GM20431 (cell line): Measurements from ENCODE around the gene PAPLN.

Experiments used
- in situ Hi-C: fragments of 300-500 bp; cut with MseI, MboI; formaldehyde crosslinking; loops from one replicate; pipeline ENCODE4 v1.15.0; 2020; ENCODE audit warnings: low sequenced_read_pairs; ENCODE audit not compliant: unreplicated experiment

The PAPLN gene

DNA sequence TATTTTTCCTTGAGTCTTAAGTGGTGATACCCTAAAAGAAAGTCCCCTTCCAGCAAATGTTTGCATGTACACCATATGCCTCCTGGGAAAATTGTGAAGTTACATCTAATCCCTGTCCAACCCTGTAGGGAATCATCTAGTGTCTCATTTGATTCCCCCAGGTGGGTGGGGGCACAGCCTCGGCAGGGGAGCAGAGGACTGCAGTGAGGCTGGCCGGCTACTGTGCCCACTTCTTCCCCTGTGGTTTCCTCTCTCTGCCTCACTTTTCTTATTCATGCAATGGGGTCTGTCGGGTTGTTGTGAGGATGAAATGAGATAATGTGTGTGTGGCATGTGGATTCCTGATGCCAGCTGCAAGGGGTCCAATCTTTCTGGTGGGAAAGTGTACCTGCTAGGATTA, 6.0 kb downstream of the PAPLN start:
- in situ Hi-C loops = no loop called here

DNA sequence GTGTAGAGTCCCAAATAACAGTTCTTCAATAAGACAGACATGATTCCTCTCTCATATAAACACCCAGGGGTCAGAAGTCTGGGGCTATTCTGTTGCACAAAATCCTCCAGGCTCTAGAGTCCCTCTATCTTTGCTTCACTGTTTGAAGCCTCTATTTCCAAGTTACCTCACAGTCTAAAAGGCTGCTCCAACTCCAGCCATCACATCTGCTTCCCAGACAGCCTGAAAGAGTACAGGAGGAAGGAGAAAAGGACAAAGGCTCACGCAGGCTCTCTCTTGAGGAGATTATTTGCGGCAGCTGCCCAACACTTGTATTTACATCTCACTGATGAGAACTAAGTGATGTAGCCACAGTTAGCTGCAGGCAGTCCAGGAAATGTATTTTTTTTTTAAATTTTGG, 6.4 kb downstream of the PAPLN start:
- in situ Hi-C loops = no loop called here

DNA sequence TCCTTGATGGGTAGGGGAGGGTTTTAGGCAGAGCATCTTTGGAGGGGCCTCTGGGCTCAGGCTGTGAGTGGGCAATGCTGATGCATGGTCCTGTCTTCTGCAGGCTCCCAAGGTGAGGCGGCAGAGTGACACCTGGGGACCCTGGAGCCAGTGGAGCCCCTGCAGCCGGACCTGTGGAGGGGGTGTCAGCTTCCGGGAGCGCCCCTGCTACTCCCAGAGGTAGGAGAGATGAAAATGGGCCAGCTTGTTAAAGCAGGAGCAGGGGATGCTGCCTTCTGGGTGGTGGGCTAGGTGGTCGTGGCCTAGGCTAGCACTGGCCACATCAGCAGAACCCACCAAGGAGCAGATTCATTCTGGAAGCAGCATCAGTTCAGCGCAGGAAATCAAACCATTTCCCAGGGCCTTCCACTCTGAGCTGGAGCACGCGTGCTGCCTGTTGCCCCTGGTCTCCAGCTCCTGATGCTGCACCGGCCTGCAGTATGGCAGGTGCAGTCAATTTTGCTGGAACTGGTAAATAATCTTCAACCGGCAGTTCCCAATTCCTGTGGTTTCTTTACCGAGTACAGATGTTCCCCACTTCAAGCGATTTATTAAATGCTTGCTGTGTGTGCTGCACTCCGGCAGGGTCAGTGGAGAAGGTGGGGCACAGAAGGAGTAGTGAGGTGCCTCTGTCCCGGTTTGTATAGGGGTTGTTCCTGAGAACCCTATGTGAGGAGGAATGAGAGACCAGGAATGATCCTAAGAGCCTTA, 7.4 kb downstream of the PAPLN start:
- in situ Hi-C loops = no loop called here

DNA sequence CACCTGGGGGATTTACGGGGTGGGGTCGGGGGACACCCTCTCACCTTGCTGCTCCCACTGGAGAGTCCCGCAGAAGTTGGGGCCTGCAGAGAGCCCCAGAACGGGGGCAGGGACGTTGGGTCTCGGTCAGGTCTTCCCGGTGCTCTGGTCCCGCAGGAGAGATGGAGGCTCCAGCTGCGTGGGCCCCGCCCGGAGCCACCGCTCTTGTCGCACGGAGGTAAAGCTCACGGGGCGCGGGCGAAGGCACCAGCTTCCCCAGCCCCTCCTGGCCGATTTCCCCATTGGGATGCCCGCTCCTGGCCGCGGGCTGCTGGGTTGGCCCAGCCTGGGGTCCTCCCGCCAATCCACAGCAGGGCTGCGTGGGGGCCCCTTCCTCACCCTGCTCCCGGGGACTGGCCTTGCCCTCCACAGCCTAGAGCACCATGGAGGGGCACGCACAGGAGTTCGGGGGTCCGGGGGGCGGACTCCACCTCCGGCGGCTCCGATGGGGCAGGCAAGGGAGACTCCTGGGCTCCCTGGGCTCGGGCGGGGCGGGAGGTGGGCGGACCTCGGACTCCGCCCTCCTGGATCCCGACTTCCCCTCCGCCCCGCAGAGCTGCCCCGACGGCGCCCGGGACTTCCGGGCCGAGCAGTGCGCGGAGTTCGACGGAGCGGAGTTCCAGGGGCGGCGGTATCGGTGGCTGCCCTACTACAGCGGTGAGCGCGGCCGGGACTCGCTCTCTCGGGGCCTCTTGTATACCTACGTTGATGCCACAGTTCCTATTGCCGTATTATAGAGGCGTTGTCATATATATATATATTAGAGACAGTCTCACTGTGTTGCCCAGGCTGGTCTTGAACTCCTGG, 8.4 kb downstream of the PAPLN start:
- in situ Hi-C loops = no loop called here

DNA sequence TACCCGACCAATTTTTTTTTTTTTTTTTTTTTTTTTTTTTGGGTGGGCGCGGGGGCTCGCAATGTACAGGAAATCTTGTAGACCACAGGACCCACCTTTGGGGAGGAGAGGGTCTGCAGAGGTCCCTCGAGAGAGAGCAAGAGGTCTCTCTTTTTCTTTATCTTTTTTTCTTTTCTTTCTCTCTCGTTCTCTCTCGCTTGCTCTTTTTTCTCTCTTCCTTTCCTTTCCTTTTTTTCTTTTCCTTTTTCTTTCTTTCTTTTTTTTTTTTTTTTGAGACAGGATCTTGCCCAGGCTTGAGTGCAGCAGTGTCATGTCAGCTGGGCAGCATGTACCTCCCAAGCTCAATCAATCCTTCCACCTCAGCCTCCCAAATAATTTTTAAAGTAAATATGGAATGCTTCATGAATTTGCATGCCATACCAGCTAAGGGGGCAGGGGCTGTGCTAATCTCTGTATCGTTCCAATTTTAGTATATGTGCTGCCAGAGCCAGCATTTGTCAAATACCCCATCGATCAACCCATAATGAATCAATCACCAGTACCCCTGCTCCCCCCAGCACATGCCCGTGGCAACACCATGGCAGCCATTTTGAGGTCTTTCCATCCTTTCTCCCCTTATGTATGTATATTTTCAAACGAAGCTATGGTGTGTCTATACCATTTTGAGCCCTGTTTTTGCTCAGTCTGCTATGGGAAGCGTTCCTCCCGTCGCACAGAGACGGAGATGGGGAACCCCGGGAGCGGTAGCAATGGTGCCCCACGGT, 9.3 kb downstream of the PAPLN start:
- in situ Hi-C loops = no loop called here

DNA sequence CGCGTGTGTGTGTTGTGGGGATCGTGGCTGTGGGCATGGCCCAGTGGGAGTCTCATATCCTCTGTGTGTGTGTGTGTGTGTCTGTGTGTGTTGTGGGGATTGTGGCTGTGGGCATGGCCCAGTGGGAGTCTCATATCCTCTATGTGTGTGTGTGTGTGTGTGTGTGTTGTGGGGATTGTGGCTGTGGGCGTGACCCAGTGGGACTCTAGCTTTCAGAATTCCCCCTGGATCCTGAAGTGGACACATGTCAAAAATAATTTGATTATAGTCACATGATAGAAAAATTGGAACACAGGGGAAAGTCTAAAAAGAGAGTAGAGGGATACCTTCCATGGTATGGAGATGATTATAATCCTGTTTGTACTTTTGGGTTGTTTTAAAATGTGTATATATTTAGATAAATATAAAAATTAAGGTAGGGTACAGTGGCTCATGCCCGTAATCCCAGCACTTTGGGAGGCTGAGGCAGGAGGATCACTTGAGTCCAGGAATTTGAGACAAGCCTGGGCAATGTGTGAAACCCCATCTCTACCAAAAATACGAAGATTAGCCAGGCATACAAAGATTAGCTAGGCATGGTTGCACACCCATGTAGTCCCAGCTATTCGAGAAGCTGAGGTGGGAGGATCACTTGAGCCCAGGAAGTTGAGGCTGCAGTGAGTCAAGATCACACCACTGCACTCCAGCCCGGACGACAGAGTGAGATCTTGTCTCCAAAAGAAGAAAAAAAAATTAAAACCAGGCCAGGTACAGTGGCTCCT, 11.0 kb downstream of the PAPLN start:
- in situ Hi-C loops = no loop called here

DNA sequence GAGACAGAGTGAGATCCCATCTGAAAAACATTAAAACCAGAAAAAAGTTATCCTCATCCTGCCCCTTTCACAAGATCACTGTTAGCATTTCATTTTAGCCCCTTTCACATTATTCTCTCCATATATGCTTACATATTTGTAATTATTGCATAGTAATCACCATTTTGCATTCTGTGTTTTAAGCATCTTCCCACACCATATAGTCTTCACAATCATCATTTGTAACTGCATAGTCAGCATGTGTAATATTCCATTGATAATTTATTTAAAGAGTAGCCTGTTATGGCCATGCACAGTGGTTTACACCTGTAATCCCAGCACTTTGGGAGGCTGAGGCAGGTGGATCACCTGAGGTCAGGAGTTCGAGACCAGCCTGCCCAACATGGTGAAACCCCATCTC, 11.8 kb downstream of the PAPLN start:
- in situ Hi-C loops = no loop called here

DNA sequence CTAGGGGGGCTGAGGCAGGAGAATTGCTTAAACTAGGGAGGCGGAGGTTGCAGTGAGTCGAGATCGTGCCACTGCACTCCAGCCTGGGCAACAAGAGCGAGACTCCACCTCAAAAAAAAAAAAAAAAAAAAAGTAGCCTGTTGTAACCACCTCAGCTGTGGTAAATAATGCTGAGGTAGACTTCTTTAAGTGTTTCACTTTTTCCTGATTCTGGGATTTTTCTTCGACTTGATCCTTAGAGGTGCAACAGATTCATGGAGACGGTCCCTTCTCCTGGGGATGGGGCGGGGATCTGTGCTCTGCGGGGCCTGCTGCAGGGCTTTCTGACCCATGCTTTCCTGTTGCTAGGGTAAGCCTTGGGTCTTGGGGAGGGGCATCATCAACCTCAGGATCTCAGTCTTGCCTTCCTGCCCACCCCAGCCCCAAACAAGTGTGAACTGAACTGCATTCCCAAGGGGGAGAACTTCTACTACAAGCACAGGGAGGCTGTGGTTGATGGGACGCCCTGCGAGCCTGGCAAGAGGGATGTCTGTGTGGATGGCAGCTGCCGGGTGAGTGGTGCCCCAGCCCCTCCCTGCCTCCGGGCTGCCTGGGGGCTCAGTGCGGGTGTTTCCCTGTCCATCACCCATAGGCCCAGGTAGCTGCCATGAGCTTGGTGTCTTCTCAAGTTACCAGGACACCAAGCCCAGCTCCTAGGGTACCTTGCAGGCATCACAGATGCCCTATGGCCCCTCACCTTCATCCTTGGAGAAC, 12.4 kb downstream of the PAPLN start:
- in situ Hi-C loops = no loop called here

DNA sequence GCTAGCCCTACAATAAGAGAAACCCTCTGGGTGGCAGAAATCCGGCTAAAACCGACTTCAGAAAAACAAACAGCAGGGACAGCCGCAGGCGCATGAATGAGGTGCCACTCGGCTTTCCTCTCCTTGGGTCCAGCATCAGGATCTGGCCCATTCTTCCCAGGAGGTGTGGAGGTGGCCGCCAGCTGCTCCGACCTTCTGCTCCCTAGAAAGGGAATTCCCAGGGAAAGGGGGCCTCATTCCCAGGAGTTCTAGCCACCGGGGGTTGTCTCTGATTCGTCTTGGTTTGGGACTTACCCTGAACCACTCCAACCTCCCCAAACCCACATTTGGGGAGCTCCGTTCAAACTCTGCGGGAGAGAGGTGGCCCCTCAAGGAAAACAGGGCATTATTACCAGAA, 13.0 kb downstream of the PAPLN start:
- in situ Hi-C loops = no loop called here

DNA sequence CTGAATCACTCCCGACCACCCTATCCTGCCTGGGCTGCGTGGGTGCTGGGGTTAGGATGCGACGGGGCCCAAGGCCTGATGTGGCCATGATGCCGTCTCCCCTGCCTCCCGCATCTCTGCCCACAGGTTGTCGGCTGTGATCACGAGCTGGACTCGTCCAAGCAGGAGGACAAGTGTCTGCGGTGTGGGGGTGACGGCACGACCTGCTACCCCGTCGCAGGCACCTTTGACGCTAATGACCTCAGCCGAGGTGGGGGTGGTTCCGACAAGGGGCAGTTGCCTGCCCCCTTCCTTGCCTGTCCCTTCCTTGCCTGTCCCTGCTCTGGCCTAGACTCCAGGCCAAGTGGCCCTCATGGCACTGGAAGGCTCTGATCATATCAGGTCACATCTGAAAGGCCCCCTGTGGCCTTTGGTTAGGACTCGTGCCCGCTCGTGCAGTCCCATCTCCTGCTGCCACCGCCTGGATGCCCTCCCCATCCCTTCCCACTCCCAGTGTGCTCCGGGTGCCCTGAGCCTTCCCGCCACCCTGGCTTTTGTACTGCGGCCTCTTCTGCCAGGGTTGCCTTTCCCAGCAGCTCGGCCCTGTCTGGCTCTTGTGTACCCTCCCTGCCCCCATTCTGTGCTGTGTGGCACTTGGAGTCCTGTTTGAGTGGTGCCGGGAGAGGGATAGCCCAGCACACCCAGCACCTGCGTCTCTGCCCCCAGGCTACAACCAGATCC, 13.6 kb downstream of the PAPLN start:
- in situ Hi-C loops = no loop called here

DNA sequence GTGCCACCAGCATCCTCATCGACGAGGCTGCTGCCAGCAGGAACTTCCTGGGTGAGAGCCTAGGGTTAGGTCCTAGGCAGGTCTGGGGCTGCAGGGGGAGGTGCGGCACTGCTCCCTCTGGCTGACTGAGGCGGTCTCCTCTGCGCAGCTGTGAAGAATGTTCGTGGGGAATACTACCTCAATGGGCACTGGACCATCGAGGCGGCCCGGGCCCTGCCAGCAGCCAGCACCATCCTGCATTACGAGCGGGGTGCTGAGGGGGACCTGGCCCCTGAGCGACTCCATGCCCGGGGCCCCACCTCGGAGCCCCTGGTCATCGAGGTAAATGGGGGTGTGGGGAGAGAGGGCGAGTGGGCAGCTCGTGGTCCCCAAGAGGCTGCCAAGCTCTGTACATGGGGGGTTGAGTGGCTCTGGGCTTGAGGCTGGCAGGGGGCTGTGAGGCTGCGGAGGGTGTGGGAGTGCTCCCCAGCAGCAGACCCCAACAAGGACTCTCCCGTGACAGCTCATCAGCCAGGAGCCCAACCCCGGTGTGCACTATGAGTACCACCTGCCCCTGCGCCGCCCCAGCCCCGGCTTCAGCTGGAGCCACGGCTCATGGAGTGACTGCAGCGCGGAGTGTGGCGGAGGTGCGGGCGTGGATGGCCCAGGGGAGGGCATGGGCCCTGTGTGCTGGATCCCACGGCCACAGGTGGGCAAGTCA, 14.4 kb downstream of the PAPLN start:
- in situ Hi-C loops = no loop called here

DNA sequence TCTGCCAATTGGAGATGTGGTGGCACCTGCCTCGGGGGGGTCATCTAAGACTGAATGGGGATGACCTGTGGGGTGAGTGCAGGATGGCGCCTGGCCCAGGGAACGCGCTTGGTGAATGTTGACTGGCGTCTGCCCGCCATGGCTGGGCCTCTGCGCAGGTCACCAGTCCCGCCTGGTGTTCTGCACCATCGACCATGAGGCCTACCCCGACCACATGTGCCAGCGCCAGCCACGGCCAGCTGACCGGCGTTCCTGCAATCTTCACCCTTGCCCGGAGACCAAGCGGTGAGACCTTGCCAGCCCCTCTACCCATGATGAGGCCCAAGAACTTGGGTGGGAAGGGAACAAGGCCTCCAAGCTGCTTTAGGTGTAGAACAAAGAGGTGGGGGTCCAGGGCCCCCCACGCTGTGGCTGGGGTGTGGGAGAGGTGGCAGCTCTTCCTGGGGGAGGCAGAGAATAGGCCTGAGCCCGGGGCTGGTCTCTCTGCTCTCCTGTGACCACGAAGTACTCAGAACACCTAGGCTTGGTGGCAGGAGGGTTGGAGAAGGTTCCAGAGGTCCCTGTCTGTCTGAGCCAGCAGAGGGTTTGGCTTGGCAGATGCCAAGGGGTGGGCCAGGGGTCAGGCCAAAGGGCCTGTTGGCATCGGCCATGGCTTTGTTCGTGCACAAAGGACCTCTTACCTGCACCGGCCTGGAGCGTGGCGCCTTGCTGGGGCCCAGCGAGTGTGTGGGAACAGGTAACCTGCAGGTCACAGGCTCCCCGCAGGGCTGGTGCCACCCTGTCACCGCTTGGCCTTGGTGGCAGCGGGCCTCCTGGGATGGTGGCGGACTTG, 15.4 kb downstream of the PAPLN start:
- in situ Hi-C loops = no loop called here

DNA sequence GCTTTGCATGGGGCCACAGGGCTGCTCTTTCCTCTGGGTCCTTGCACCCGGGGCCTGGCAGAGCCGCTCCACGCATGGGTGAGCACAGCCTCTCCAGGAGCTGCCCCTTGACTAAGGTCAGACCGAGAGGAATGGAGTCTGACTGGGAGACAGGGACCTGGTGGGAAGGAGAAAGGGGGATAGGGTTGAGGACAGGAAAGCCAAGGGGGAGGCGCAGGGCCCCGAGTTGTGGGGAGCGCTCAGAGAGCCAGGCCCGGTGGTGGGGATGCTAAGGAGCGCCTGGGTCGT, 16.0 kb downstream of the PAPLN start:
- in situ Hi-C loops = no loop called here

DNA sequence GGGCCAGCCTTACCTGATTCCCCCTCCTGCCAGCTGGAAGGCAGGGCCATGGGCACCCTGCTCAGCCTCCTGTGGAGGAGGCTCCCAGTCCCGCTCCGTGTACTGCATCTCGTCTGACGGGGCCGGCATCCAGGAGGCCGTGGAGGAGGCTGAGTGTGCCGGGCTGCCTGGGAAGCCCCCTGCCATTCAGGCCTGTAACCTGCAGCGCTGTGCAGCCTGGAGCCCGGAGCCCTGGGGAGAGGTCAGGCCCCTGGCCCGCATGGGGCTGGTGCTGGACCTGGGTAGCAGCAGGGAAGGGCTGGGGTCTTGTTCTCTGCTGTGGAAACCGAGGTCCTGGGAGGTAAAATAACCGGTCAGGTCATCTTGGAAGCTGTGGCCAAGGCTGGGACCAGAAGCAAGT, 16.4 kb downstream of the PAPLN start:
- in situ Hi-C loops = no loop called here

DNA sequence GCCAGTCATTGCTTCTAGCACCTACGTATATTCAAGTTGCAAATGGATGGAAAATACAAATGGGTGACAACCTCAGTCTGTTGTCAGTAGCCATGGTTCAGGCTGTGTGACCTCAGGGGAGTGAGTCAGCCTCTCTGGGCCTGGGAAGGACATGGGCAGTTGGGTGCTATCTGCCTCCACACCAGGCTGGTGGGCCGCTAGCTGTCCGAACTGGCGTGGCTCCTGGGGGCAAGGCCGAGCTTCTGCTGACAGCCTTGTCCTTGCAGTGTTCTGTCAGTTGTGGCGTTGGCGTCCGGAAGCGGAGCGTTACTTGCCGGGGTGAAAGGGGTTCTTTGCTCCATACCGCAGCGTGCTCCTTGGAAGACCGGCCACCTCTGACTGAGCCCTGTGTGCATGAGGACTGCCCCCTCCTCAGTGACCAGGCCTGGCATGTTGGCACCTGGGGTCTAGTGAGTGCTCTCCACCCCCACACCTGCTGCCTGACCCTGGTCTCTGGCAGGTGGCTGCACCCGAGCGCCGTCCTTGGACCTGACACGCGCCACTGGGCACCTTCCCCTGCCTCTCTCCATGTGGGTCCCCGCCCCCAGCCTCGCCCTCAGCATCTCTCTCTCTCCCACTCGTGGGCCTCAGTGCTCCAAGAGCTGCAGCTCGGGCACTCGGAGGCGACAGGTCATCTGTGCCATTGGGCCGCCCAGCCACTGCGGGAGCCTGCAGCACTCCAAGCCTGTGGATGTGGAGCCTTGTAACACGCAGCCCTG, 17.1 kb downstream of the PAPLN start:
- in situ Hi-C loops = no loop called here

DNA sequence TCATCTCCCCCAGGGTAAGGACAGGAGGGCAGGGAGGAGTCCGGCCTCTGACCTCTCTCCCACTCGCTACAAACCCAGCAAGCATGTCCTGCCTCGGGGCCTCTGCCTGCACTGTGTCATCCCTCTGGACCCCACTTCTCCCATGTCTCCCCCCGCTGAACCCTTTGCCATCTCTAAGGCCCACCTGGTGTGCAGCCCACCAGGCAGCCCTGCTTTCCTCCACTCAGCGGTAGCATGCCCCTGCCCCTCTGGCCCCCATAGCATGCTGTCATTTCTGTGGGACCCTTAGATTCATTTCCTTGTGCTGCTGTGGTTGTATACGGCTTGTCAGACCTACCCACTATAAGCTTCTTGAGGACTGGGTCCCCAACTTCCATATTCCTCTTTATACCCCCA, 17.7 kb downstream of the PAPLN start:
- in situ Hi-C loops = no loop called here

DNA sequence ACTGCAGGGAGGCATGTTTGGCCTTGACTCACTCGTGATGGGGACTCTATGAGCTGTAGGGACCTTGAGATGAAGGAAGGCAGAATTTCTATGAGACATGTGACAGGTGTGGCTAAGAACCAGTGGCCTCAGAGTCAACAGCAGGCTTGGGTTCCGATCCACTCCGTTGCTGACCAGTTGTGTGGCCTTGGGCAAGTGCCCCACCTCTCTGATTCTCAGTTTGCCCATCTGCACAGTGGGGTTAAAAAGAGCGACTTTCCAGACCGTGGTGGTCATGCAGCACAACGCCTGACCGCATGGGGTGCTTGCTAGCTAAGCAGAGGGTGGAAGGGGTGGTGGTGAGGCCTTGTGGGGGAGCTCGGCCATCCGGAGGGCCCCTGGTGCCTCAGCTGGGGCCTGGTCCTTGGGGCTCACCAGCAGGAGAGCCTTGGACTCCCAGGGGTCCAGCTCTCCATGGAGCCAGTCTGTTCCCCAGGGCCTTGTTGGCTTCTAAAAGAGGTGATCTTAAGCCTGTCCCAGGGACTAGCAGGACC, 18.5 kb downstream of the PAPLN start:
- in situ Hi-C loops = no loop called here
